Measurements from ENCODE around the gene SHH. TPM values are rescaled to one million over a fixed set of nuclear protein-coding genes. Genes with fewer than 3 reads are reported as not detected.

Gene SHH
- total and polyA plus RNA-seq, 2 donors (not counting 3 experiments of a cell fraction or from before 2014, with no cell fraction given), result not detected

GRCh38 chr7:155847821-155848435 is 35.7 kb upstream of the SHH start:
- BruUV-seq (replicated peaks), result no TSS peak
- Histone ChIP-seq H3K9me3 (replicated peaks; ENCODE audit: control insufficient read depth, insufficient read depth, low read length) (no peaks in the 10 kb centered on the region), H3K4me1 (ENCODE audit: control insufficient read depth, extremely low read depth, insufficient read depth, low read length) (no peaks in the 10 kb centered on the region), H3K9me1 (replicated peaks; ENCODE audit: control insufficient read depth, extremely low read depth, insufficient read depth, low read length) (no peaks in the 10 kb centered on the region), H3K9ac (replicated peaks; ENCODE audit: extremely low read depth, insufficient read depth, low read length) (no peak overlapping the region), H3K27me3 (ENCODE audit: control insufficient read depth in 2 of 2, insufficient read depth in 2 of 2, low read length in 2 of 2) (no peaks in the 10 kb centered on the region), H3K79me2 (ENCODE audit: control insufficient read depth, insufficient read depth, low read length) (no peaks in the 10 kb centered on the region), H4K20me1 (replicated peaks; ENCODE audit: control insufficient read depth, extremely low read depth, insufficient read depth, low read length) (no peaks in the 10 kb centered on the region), H3K36me3 (ENCODE audit: control insufficient read depth in 2 of 2, extremely low read depth in 1 of 2, insufficient read depth in 2 of 2, low read length in 2 of 2) (no peaks in the 10 kb centered on the region), H3K27ac (ENCODE audit: insufficient read depth, low read depth, low read length) (no peak overlapping the region), H2AFZ (ENCODE audit: low read depth, low read length) (no peak overlapping the region), H3K4me2 (ENCODE audit: insufficient read depth, low read length) (no peak overlapping the region), H3K4me3 (replicated peaks in 1 of 3; ENCODE audit: insufficient read depth in 1 of 3, low read depth in 1 of 3, low read length in 3 of 3) (no peak overlapping the region)
- FAIRE-seq (no peak), DNase-seq (ENCODE audit: low read depth, low spot score) (no peak)
- intact Hi-C loops (cut with micrococcal nuclease) (no loop called here), dilution Hi-C loops (cut with MboI; ENCODE audit: extremely low pct_ligation_motif_present, low sequenced_read_pairs) (no loop called here)
- CTCF ChIA-PET, result no interaction called here
- POLR2A ChIA-PET, result no interaction called here
- TF ChIP-seq FOS (IDR thresholded peaks at IDR 0.05; ENCODE audit: borderline replicate concordance, insufficient read depth, low read length) (no peak), POLR2AphosphoS5 (IDR thresholded peaks at IDR 0.05; ENCODE audit: insufficient read depth, low read depth, low read length) (no peak), MAX (IDR thresholded peaks at IDR 0.05; ENCODE audit: insufficient read depth, insufficient read length) (no peak)

GRCh38 chr7:155846936-155847335 is 34.7 kb upstream of the SHH start:
- TF ChIP-seq CTCF (IDR thresholded peaks at IDR 0.05; ENCODE audit: extremely low read depth in 1 of 2, insufficient read depth in 1 of 2, low read depth in 1 of 2, low read length in 2 of 2) (no peak), MYC (IDR thresholded peaks at IDR 0.05; ENCODE audit: low read depth, low read length) (no peak), EZH2 (IDR thresholded peaks at IDR 0.05; ENCODE audit: borderline replicate concordance, low read depth, low read length, severe bottlenecking) (no peak), FOS (IDR thresholded peaks at IDR 0.05; ENCODE audit: borderline replicate concordance, insufficient read depth, low read length) (no peak), JUN (IDR thresholded peaks at IDR 0.05; ENCODE audit: borderline replicate concordance, insufficient read depth, insufficient read length, low read depth) (no peak), POLR2A (IDR thresholded peaks at IDR 0.05; ENCODE audit: low read depth, low read length) (no peak), GATA2 (IDR thresholded peaks at IDR 0.05; ENCODE audit: insufficient read depth, insufficient read length, low read depth, low read length) (no peak), MAX (IDR thresholded peaks at IDR 0.05; ENCODE audit: insufficient read depth, insufficient read length) (no peak), POLR2AphosphoS5 (IDR thresholded peaks at IDR 0.05; ENCODE audit: insufficient read depth, low read depth, low read length) (no peak)
- Histone ChIP-seq H2AFZ (ENCODE audit: low read depth, low read length) (no peak overlapping the region), H3K4me2 (ENCODE audit: insufficient read depth, low read length) (no peak overlapping the region), H4K20me1 (replicated peaks; ENCODE audit: control insufficient read depth, extremely low read depth, insufficient read depth, low read length) (no peaks in the 10 kb centered on the region), H3K27me3 (ENCODE audit: control insufficient read depth in 2 of 2, insufficient read depth in 2 of 2, low read length in 2 of 2) (no peaks in the 10 kb centered on the region), H3K9me3 (replicated peaks; ENCODE audit: control insufficient read depth, insufficient read depth, low read length) (no peaks in the 10 kb centered on the region), H3K9me1 (replicated peaks; ENCODE audit: control insufficient read depth, extremely low read depth, insufficient read depth, low read length) (no peaks in the 10 kb centered on the region), H3K36me3 (ENCODE audit: control insufficient read depth in 2 of 2, extremely low read depth in 1 of 2, insufficient read depth in 2 of 2, low read length in 2 of 2) (no peaks in the 10 kb centered on the region), H3K4me1 (ENCODE audit: control insufficient read depth, extremely low read depth, insufficient read depth, low read length) (no peaks in the 10 kb centered on the region), H3K27ac (ENCODE audit: insufficient read depth, low read depth, low read length) (no peak overlapping the region), H3K79me2 (ENCODE audit: control insufficient read depth, insufficient read depth, low read length) (no peaks in the 10 kb centered on the region), H3K9ac (replicated peaks; ENCODE audit: extremely low read depth, insufficient read depth, low read length) (no peak overlapping the region), H3K4me3 (replicated peaks in 1 of 3; ENCODE audit: insufficient read depth in 1 of 3, low read depth in 1 of 3, low read length in 3 of 3) (no peak overlapping the region)
- intact Hi-C loops (cut with micrococcal nuclease), result no loop called here
- dilution Hi-C loops (cut with MboI; ENCODE audit: extremely low pct_ligation_motif_present, low sequenced_read_pairs), result no loop called here
- ChIA-PET POLR2A (no interaction called here), CTCF (interaction anchor here (1.0 kb wide), 1 partner anchor 32 kb away, joined by 3 read pairs; no protein-coding TSS in a partner anchor)
- FAIRE-seq (no peak), DNase-seq (ENCODE audit: low read depth, low spot score) (no peak)
- no TSS peak for BruUV-seq (replicated peaks)
